ENCODE measurements around the gene RPL6.

The RPL6 gene

GRCh38 chr12:112367965-112368364 is 41.4 kb downstream of the RPL6 start:
- H3K9ac ChIP-seq (ENCODE audit: low read length) = no peak overlapping the region
- H3K4me1 ChIP-seq (ENCODE audit: control insufficient read depth, insufficient read depth, low read length) = peaks cover 7% of the 10 kb centered on the region
- no peak overlapping the region for H3K4me3 ChIP-seq (ENCODE audit: low read length)
- no peaks in the 10 kb centered on the region for H3K9me3 ChIP-seq (ENCODE audit: control insufficient read depth, low read length)
- no peaks in the 10 kb centered on the region for H3K36me3 ChIP-seq (ENCODE audit: control insufficient read depth, insufficient read depth, low read length)
- H3K27me3 ChIP-seq (ENCODE audit: control insufficient read depth, insufficient read depth, low read length) = no peaks in the 10 kb centered on the region

DNA sequence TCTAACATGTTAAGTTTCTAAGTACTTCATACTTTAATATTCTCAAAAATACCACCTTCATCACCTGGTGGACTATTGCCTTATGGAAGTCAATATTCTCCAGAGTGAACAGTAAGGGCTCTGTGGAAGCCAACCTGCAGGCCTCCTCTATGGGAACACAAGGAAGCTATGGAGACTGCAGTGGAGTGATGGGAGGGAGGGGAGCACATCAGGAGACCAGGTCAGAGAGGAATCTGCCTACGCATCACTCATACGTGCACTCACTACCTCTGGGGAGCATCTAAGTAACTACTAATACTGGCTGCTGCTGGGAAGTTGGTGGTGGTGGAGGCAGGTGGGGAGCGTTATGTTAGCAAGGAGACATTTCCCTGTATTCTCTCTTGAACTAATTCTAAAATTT is 47.1 kb downstream of the RPL6 start:
- no peaks in the 10 kb centered on the region for H3K36me3 ChIP-seq (ENCODE audit: control insufficient read depth, insufficient read depth, low read length)
- no peak overlapping the region for H3K9ac ChIP-seq (ENCODE audit: low read length)
- no peaks in the 10 kb centered on the region for H3K9me3 ChIP-seq (ENCODE audit: control insufficient read depth, low read length)
- H3K27me3 ChIP-seq (ENCODE audit: control insufficient read depth, insufficient read depth, low read length) = no peaks in the 10 kb centered on the region
- no peak overlapping the region for H3K4me3 ChIP-seq (ENCODE audit: low read length)
- H3K4me1 ChIP-seq (ENCODE audit: control insufficient read depth, insufficient read depth, low read length) = no peaks in the 10 kb centered on the region

DNA sequence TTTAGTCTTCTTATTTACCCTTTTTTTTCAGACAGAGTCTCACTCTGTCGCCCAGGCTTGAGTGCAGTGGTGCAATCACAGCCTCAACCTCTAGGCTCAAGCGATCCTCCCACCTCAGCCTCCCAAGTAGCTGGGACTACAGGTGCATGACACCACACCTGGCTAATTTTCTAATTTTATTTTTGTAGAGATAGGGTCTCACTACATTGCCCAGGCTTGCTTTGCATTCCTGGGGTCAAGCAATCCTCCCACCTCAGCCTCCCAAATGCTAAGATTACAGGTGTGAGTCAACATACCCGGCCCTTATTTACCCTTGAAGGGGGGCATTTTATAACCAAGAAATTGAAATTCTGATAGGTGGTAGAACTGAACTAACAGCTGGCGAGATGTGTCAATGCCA is 48.1 kb downstream of the RPL6 start:
- Histone ChIP-seq H3K9ac (ENCODE audit: low read length) (no peak overlapping the region), H3K36me3 (ENCODE audit: control insufficient read depth, insufficient read depth, low read length) (no peaks in the 10 kb centered on the region), H3K27me3 (ENCODE audit: control insufficient read depth, insufficient read depth, low read length) (no peaks in the 10 kb centered on the region), H3K4me1 (ENCODE audit: control insufficient read depth, insufficient read depth, low read length) (no peaks in the 10 kb centered on the region), H3K9me3 (ENCODE audit: control insufficient read depth, low read length) (no peaks in the 10 kb centered on the region), H3K4me3 (ENCODE audit: low read length) (no peak overlapping the region)

DNA sequence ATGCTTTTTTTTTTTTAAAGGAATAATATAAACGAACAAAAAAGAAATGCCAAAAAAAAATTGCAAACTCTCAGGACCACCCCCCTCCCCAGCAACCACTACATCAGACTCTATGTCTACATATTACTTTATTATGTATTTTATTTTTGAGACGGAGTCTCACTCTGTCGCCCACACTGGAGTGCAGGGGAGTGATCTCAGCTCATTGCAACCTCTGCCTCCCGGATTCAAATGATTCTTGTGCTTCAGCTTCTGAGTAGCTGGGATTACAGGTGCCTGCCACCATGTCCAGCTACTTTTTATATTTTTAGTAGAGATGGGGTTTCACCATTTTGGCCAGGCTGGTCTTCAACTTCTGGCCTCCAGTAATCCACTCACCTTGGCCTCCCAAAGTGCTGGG is 50.1 kb downstream of the RPL6 start:
- H3K4me1 ChIP-seq (ENCODE audit: control insufficient read depth, insufficient read depth, low read length) = peaks cover 6% of the 10 kb centered on the region
- H3K27me3 ChIP-seq (ENCODE audit: control insufficient read depth, insufficient read depth, low read length) = no peaks in the 10 kb centered on the region
- H3K4me3 ChIP-seq (ENCODE audit: low read length) = no peak overlapping the region
- H3K36me3 ChIP-seq (ENCODE audit: control insufficient read depth, insufficient read depth, low read length) = no peaks in the 10 kb centered on the region
- H3K9me3 ChIP-seq (ENCODE audit: control insufficient read depth, low read length) = no peaks in the 10 kb centered on the region
- no peak overlapping the region for H3K9ac ChIP-seq (ENCODE audit: low read length)

- H3K4me1 ChIP-seq (ENCODE audit: control insufficient read depth, insufficient read depth, low read length) = peaks cover 8% of the 10 kb centered on the region
- no peaks in the 10 kb centered on the region for H3K9me3 ChIP-seq (ENCODE audit: control insufficient read depth, low read length)
Observed at GRCh38 chr12:112357214-112357613, 52.2 kb downstream of the RPL6 start.

More at GRCh38 chr12:112357214-112357613, 52.2 kb downstream of the RPL6 start:
- Histone ChIP-seq H3K36me3 (ENCODE audit: control insufficient read depth, insufficient read depth, low read length) (no peaks in the 10 kb centered on the region), H3K9ac (ENCODE audit: low read length) (no peak overlapping the region), H3K27me3 (ENCODE audit: control insufficient read depth, insufficient read depth, low read length) (no peaks in the 10 kb centered on the region), H3K4me3 (ENCODE audit: low read length) (no peak overlapping the region)

All from mucosa of stomach (tissue), 1 donor.